GM12801 (cell line): ENCODE results near the gene SCT.

Experiments used
- TF ChIP-seq, protein P1 (sequence below): IDR thresholded peaks from one replicate; pipeline ENCODE4 v1.5.1; 2011; ENCODE audit warnings: control low read depth; ENCODE audit not compliant: insufficient read length; ENCODE audit errors: extremely low read depth

SCT gene

DNA sequence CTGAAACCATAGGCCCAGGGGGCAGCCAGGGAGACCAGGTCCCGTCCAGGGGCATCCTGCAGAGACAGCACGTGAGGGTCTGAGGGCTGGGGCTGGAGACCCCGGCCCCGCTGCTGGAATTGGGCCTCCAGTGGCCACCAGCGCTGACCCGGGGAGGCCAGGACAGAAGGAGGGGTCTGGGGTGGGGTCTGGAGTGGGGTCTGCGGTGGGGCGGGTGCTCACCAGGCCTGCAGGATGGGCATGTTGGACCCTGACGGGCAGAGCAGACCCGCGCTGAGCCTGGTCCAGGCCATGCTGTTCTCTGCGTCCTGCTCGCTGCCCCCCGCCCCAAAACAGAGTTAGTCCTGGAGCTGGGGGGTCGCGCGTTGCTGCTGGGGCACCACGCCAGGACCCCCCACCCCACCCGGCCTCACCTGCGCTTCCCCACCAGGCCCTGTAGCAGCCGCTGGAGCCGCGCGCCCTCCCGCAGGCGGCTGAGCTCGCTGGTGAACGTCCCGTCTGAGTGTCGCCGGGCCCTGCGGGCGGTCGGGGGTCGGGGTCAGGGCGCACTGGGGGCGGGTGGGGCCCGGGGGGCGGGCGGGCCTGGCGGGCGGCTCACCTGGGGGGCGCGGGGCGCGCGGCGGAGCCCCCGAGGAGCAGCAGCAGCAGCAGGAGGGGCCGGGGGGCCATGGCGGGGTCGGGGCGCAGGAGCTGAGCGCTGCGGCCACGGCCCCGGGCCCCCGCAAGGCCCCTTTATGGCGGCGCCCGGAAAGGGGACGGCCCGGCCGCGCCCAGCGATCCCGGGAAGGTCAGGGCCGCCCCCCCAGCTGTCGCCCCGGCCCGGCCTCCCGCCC is at the start of gene SCT:
Gene SCT (minus strand): TSS at position 707 of the 833 bp plus-strand sequence. CDS start 38 bp downstream, at position 669.
- TF ChIP-seq, protein P1, sequence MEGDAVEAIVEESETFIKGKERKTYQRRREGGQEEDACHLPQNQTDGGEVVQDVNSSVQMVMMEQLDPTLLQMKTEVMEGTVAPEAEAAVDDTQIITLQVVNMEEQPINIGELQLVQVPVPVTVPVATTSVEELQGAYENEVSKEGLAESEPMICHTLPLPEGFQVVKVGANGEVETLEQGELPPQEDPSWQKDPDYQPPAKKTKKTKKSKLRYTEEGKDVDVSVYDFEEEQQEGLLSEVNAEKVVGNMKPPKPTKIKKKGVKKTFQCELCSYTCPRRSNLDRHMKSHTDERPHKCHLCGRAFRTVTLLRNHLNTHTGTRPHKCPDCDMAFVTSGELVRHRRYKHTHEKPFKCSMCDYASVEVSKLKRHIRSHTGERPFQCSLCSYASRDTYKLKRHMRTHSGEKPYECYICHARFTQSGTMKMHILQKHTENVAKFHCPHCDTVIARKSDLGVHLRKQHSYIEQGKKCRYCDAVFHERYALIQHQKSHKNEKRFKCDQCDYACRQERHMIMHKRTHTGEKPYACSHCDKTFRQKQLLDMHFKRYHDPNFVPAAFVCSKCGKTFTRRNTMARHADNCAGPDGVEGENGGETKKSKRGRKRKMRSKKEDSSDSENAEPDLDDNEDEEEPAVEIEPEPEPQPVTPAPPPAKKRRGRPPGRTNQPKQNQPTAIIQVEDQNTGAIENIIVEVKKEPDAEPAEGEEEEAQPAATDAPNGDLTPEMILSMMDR, result no peak

- TF ChIP-seq, protein P1, result no peak
Measured at GRCh38 chr11:674406-674805, 47.4 kb upstream of the SCT start.

GRCh38 chr11:673866-674265 is 46.9 kb upstream of the SCT start:
- TF ChIP-seq, protein P1, result no peak

DNA sequence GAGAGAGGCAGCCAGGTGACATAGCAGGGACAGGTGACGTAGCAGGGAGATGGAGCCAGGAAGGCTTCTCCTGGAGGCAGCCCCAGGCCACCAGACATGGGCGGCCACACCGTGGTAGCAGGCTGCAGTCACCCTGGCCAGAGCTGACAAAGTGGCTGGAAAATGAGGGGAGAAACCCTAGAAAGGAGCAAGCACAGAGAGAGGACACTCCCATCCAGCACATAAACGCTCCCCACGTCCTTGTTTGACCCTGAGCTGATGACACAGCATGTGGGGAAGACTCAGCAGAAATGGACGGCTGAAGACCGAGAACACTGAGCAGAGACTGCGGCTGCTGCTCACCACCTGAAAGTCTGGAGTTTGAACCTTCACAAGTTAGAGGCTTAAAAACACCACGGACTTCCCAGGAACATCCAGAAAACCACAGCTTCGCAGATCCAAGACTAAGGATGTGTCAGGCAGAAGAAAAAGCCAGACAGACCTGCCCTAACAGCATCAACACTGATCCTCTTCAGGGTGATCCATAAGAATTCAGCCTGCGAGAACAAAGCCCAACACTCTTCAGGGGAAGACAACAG is 38.8 kb upstream of the SCT start:
- TF ChIP-seq, protein P1, result no peak

DNA sequence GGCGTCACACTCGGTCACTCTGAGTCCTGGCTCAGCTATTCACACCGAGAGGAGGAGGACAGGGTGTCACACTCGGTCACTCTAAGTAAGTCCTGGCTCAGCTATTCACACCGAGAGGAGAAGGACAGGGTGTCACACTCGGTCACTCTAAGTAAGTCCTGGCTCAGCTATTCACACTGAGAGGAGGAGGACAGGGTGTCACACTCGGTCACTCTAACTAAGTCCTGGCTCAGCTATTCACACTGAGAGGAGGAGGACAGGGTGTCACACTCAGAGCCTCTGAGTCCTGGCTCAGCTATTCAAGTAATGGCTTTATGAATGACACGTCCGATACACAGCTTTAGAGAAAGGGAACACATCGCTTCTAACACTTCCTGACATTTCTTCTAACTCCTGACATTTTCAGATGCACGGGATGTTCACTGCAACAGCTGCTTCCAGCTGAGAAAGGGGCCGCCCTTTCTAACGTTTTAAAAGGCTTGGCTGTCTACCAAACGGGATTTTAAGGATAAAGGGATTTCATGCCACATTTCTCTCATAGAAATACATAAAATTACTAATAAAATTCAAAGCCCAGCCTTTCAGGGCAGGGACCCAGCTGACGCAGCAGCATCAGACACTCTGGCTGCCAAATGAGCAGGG is 38.2 kb upstream of the SCT start:
- TF ChIP-seq, protein P1, result no peak

GRCh38 chr11:662689-663274 is 35.8 kb upstream of the SCT start:
- TF ChIP-seq, protein P1, result no peak

DNA sequence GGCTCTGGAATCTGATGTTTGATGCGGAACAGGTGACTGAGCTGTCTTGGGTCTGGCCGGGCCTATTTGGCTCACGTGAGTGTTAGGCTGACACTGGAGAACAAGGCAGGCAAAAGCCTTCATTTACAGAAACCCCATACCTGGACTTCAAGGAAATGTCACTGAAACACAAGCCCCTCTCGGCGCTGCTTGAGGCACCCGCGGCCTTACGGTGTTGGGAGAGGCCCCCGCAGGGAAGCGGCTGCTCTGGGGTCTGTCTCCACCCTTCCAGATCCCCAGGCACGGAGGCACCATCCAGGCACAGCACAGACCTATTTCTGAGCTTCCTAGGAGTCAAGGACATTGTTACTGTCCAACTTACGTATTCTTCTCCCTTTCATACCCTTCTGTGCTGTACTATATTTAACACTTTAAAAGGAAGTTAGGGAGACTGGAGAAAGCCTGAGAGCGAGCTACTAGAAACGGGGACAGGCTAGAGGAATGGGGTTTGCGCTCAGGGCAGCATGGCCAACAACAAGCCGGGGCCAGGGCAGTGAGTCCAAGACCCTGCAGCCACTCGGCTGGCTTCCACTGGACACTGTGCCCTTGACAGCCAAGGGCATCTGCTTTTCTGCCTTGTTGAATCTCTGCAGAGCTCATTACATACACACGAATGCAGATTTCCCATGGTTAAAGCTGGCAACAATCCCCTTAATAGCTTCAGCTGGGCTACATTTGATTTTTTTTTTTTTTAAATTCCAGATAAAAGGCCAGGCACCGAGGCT is 33.9 kb upstream of the SCT start:
- TF ChIP-seq, protein P1, result no peak
